HUES64 (cell line): ENCODE results near the gene PBLD. TPM values are rescaled to one million over a fixed set of nuclear protein-coding genes. Genes with fewer than 3 reads are reported as not detected.

ENCODE experiments used
- H3K27ac ChIP-seq: 2 replicates; pipeline ENCODE4 v1.7.0; 2013; ENCODE audit warnings: low read depth, low read length, inconsistent platforms
- H3K27me3 ChIP-seq: 2 replicates; pipeline ENCODE4 v1.6.1; 2013; ENCODE audit warnings: mild to moderate bottlenecking, low read length; ENCODE audit not compliant: insufficient read depth
- H3K36me3 ChIP-seq: 2 replicates; pipeline ENCODE4 v1.6.1; 2013; ENCODE audit warnings: mild to moderate bottlenecking, low read length; ENCODE audit not compliant: insufficient read depth
- H3K4me1 ChIP-seq: 2 replicates; pipeline ENCODE4 v1.6.1; 2013; ENCODE audit warnings: mild to moderate bottlenecking, low read length, moderate library complexity; ENCODE audit not compliant: insufficient read depth
- H3K4me3 ChIP-seq: 2 replicates; pipeline ENCODE4 v1.5.1; 2013; ENCODE audit warnings: mild to moderate bottlenecking, low read length, moderate library complexity
- H3K9ac ChIP-seq: 2 replicates; pipeline ENCODE4 v1.6.1; 2013; ENCODE audit warnings: mild to moderate bottlenecking, low read depth, low read length
- H3K9me3 ChIP-seq: 2 replicates; pipeline ENCODE4 v1.6.1; 2013; ENCODE audit warnings: low read depth, low read length; ENCODE audit not compliant: insufficient read depth
- WGBS: fragments of 150-250, 120-280 bp; methylation state at CpG from one replicate; pipeline ENCODE4 v1.1.7; 2013; ENCODE audit warnings: missing lambda C conversion rate; 5-methylcytosine and 5-hydroxymethylcytosine counted together
- polyA plus RNA-seq, 2 experiments: library from polyadenylated mRNA; stranded (reverse); fragments of 50-300 nt; gene quantifications; one replicate each; pipeline ENCODE4 v1.2.3, GENCODE V29; 2013

The PBLD gene
- 1.3 TPM for polyA plus RNA-seq (2013, experiment 1 of 2)
- 1.6 TPM for polyA plus RNA-seq (2013, experiment 2 of 2)

DNA sequence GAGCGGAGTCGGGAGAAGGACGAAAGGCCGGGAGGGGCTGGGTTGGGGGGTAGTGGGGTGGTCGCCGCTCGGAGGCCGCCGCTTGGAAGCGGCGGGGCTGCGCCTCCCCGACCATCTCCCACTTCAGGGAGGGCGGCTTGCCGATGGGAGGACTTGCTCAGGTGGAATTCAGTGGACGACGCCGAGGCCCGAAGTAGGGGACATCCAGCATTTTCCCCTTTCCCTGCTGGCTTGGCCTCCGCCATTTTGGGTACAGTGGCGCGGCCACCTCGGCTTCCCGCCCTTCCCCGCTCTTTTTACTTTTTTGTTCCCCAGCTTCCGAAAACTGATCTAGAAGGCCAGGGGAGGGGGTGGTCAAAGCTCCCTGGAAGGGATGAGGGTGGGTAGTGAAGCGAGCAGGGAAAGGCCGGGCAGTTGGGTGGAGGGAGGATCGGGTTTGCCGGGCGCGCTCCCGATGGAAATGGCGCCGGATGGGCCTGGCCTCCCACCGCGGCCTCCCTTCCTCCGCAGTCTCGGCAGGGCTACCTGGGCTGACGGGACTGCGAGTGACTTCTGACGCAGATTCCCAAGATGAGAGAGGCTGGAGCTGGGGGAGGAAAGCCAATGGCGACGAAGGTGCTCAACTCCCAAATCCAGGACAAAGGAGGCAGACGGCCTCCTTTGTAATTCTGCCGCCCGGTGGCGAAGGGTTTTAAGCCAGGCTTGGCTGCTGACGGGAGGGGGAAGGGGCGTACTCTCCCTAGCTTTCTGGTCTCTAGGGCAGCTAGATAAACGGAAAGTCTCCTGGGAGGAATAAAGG, at the start of gene PBLD:
TSS of gene PBLD (minus strand) at position 670 of the 799 bp plus-strand sequence. CDS start 26,084 bp downstream, outside the sequence.
- Histone ChIP-seq H3K27me3 (no peaks in the 10 kb centered on the region), H3K9me3 (no peaks in the 10 kb centered on the region), H3K4me1 (peaks cover 44% of the 10 kb centered on the region), H3K9ac (peak within 1 kb of the TSS; percentile 100), H3K27ac (peak within 1 kb of the TSS; percentile 96), H3K4me3 (peak within 1 kb of the TSS; percentile 89), H3K36me3 (peaks cover 31% of the 10 kb centered on the region)
- under 1% methylated on average over 51 of the region's 51 CpGs for WGBS

DNA sequence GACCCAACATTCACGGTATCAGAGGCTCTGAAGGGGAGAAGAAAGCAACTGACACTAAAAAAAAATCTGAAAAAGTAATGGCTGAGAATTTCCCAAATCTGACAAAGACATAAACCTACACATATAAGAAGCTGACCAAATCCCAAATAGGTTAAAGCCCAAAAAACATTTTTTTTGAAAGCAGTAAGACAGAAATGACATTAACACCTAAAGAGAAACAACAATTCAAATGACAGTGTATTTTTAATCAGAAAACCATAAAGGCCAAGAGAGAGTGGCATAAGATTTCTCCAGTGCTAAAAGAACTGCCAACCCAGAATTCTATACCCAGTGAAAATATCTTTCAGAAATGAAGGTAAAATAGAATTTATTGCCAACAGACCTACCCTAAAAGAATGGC, 38.9 kb upstream of the PBLD start:
- no CpG with 5 or more reads among the region's 1 CpG for WGBS
- no peaks in the 10 kb centered on the region for H3K4me1 ChIP-seq
- no peak overlapping the region for H3K4me3 ChIP-seq
- no peak overlapping the region for H3K27ac ChIP-seq
- no peaks in the 10 kb centered on the region for H3K27me3 ChIP-seq
- H3K9me3 ChIP-seq: peaks cover 25% of the 10 kb centered on the region; the same call in 1 of the 2 replicates
- peaks cover 45% of the 10 kb centered on the region for H3K36me3 ChIP-seq
- H3K9ac ChIP-seq: no peak overlapping the region

DNA sequence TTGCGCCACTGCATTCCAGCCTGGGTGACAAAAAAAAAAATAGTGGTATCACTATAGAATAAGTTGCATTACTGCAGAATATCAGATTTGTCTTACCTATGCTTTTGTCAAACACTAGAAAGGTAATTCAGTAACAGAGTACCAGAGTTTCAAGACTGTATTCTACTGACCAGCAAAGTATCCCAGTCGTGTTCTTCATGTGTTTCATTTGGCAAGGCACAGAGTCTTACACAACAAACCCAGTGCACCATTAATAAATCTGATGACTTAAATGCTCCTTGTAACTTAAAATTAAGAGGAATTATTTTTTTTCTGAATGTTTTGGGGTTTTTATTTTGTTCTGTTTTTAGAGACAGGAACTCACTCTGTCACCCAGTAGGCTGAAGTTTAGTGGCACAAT, 34.4 kb upstream of the PBLD start:
- H3K9me3 ChIP-seq: peaks cover 4% of the 10 kb centered on the region; the same call in 1 of the 2 replicates
- no peak overlapping the region for H3K4me3 ChIP-seq
- H3K36me3 ChIP-seq: peaks cover 34% of the 10 kb centered on the region
- no peaks in the 10 kb centered on the region for H3K4me1 ChIP-seq
- 96% methylated on average over 2 of the region's 2 CpGs for WGBS
- no peak overlapping the region for H3K9ac ChIP-seq
- H3K27me3 ChIP-seq: no peaks in the 10 kb centered on the region
- H3K27ac ChIP-seq: no peak overlapping the region

DNA sequence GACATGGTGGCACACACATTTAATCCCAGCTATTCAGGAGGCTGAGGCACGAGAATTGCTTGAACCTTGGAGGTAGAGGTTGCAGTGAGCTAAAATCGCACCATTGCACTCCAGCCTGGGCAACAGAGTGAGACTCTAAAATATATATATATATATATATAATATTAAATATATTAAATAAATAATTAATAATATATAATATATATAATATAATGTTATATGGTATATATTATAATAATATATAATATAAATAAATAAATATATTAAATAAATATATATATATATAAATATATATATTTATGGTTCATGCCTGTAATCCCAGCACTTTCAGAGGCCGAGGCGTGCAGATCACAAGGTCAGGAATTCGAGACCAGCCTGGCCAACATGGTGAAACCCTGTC, 33.9 kb upstream of the PBLD start:
- no peaks in the 10 kb centered on the region for H3K9me3 ChIP-seq
- no peak overlapping the region for H3K27ac ChIP-seq
- 98% methylated on average over 5 of the region's 5 CpGs for WGBS
- no peak overlapping the region for H3K9ac ChIP-seq
- no peak overlapping the region for H3K4me3 ChIP-seq
- H3K27me3 ChIP-seq: no peaks in the 10 kb centered on the region
- H3K36me3 ChIP-seq: peaks cover 34% of the 10 kb centered on the region
- no peaks in the 10 kb centered on the region for H3K4me1 ChIP-seq

DNA sequence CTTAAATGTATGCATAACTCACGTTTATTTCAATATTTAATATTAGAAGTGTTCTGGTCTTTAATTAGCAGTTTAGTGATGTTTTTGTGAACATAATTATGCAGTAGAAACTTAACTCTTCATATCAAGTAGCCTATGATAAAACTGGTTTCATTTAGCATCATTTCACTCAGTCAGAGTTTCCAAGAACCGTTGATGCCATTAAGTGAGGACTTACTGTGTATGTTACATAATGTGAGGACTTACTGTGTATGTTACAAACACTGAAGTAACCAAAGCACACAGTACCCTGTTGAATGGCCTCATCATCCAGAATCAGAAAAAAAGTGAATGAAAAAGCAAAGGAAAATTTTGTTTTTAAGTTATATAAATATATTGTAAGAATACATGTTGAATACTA, 32.9 kb upstream of the PBLD start:
- no peak overlapping the region for H3K9ac ChIP-seq
- no peaks in the 10 kb centered on the region for H3K4me1 ChIP-seq
- WGBS: 100% methylated on average over 1 of the region's 2 CpGs

DNA sequence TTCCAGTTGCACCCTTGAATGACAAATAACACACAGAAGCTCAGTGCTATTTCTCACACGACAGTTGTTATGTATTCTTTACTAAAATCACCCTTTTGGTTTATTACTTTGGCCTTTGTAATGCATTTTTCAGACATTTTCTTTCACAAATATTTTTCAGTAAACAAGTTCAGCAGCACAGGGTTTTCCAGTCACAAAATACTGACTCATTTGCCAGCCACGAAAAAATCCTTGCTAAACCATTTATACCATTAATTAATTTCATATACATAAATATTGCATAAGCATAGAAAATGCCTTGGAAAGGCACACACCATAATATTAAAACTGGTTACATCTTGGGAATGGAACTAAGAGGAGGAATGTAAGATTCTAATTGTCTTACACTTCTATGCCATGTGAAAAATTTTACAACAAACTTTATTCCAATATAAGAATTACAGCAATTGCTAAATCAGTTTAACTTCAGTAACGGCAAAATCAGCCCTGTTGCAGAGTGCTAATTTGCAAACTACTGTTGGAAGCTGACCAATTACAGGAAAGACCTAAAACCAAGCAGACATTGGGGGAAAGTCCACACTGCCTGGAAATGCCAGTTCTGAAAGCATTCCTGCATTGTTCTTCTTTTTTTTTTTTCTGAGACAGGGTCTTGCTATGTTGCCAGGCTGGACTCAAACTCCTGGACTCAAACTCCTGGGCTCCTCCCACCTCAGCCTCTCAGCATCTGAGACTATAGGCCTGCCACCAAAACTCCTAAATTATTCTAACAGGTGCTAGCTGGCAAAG, 31.6 kb upstream of the PBLD start:
- H3K9ac ChIP-seq: no peak overlapping the region
- 87% methylated on average over 3 of the region's 3 CpGs for WGBS
- no peak overlapping the region for H3K27ac ChIP-seq
- H3K4me3 ChIP-seq: no peak overlapping the region
- peaks cover 37% of the 10 kb centered on the region for H3K36me3 ChIP-seq
- H3K27me3 ChIP-seq: no peaks in the 10 kb centered on the region
- no peaks in the 10 kb centered on the region for H3K9me3 ChIP-seq
- no peaks in the 10 kb centered on the region for H3K4me1 ChIP-seq

More for the DNA sequence above, 32.9 kb upstream of the PBLD start:
- no peak overlapping the region for H3K27ac ChIP-seq
- H3K9me3 ChIP-seq: no peaks in the 10 kb centered on the region
- H3K27me3 ChIP-seq: no peaks in the 10 kb centered on the region
- no peak overlapping the region for H3K4me3 ChIP-seq
- H3K36me3 ChIP-seq: peaks cover 41% of the 10 kb centered on the region

DNA sequence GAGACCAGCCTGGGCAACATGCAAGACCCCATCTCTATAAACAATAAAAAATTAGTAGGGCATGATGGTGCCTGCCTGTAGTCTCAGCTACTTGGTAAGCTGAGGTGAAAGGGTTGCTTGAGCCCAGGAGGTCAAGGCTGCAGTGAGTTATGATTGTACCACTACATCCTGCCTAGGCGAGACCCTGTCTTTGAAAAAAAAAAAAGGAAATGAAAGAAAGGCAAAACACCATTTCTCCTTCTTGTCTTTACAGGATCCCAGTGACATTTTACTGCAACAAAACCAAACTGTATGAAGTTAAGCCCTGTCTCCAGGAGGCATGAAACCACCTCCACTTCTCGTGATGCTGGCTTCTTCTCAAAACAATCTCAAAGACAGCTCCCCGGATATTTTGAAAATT, 29.9 kb upstream of the PBLD start:
- H3K9ac ChIP-seq: no peak overlapping the region
- no peaks in the 10 kb centered on the region for H3K9me3 ChIP-seq
- WGBS: 87% methylated on average over 3 of the region's 3 CpGs
- H3K27ac ChIP-seq: no peak overlapping the region
- no peaks in the 10 kb centered on the region for H3K27me3 ChIP-seq
- no peak overlapping the region for H3K4me3 ChIP-seq
- no peaks in the 10 kb centered on the region for H3K4me1 ChIP-seq
- H3K36me3 ChIP-seq: peaks cover 44% of the 10 kb centered on the region

DNA sequence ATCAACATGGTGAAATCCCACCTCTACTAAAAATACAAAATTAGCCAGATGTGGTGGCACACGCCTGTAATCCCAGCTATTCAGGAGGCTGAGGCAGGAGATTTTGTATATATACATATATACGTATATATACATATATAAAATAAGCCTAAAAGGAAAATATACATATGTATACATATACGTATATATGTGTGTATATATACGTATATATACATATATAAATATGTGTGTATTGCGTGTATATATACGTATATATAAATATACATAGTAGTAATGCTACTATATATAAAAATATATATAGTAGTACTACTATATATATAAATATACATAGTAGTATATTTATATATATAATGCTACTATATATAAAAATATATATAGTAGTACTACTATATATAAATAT, 26.5 kb upstream of the PBLD start:
- Histone ChIP-seq H3K4me3 (no peak overlapping the region), H3K9ac (no peak overlapping the region), H3K36me3 (peaks cover 59% of the 10 kb centered on the region), H3K27ac (no peak overlapping the region), H3K4me1 (no peaks in the 10 kb centered on the region), H3K9me3 (no peaks in the 10 kb centered on the region), H3K27me3 (no peaks in the 10 kb centered on the region)
- WGBS: no CpG with 5 or more reads among the region's 6 CpGs

DNA sequence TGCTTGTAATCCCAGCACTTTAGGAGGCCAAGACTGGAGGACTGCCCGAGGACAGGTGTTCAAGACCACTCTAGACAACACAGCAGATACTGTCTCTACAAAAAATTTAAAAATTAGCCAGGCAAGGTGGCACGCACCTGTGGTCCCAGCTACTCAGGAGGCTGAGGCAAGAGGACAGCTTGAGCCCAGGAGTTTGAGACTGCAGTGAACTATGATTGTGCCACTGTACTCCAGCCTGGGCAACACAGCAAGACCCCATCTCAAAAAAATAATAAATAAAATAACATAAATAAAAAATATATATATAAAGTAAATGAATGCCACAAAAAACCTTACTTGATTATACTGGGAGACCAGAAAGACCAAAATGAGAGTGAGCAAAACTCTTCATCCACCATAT, 20.8 kb upstream of the PBLD start:
- H3K9me3 ChIP-seq: no peaks in the 10 kb centered on the region
- H3K4me1 ChIP-seq: no peaks in the 10 kb centered on the region
- H3K9ac ChIP-seq: no peak overlapping the region
- 99% methylated on average over 2 of the region's 2 CpGs for WGBS
- peaks cover 50% of the 10 kb centered on the region for H3K36me3 ChIP-seq
- H3K27ac ChIP-seq: no peak overlapping the region
- no peaks in the 10 kb centered on the region for H3K27me3 ChIP-seq
- no peak overlapping the region for H3K4me3 ChIP-seq

DNA sequence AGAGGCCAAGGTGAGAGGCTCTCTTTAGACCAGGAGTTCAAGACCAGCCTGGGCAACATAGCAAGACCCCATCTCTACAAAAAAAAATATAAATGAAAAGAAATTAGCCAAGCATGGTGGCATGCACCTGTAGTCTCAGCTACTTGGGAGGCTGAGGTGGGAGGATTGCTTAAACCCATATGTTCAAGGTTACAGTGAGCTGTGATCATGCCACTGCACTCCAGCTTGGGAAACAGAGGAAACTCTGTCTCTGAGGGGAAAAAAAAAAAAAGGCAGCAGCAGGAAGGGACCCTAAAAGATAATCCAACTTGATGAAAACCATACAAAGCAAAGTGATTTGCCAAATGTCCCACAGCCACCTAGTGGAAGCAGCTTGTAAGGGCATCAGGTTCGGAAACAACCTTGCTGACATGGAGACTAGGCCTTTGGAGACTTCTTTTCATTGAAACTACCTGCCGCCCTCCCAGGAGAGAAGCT, 15.6 kb upstream of the PBLD start:
- Histone ChIP-seq H3K9ac (no peak overlapping the region), H3K9me3 (no peaks in the 10 kb centered on the region), H3K4me3 (no peak overlapping the region), H3K27ac (peak overlapping the region; percentile 9; the same call in 1 of the 2 replicates), H3K36me3 (peaks cover 53% of the 10 kb centered on the region), H3K4me1 (no peaks in the 10 kb centered on the region), H3K27me3 (no peaks in the 10 kb centered on the region)
- WGBS: 49% methylated on average over 2 of the region's 2 CpGs

DNA sequence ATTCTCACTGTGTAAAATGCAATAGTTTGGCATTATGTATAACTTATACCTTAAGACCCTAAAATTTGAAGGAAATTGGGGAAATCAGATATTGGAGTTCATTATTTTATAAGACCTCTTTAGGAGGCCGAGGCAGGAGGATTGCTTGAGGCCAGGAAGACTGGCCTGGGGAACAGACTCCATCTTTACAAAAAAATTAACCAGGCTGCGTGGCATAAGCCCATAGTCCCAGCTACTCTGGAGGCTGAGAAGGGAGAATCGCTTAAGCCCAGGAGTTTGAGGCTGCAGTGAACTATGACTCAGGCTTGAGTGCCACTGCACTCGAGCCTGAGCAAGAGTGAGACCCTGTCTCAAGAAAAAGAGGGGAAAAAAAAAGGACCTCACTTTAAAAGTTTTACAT, 14.0 kb upstream of the PBLD start:
- WGBS: 82% methylated on average over 4 of the region's 4 CpGs
- H3K9ac ChIP-seq: no peak overlapping the region
- no peaks in the 10 kb centered on the region for H3K27me3 ChIP-seq
- no peaks in the 10 kb centered on the region for H3K4me1 ChIP-seq
- no peak overlapping the region for H3K27ac ChIP-seq
- peaks cover 58% of the 10 kb centered on the region for H3K36me3 ChIP-seq
- H3K4me3 ChIP-seq: no peak overlapping the region
- H3K9me3 ChIP-seq: no peaks in the 10 kb centered on the region
